ENCODE data around the gene SMYD1. TPM values are rescaled to one million over a fixed set of nuclear protein-coding genes. Genes with fewer than 3 reads are reported as not detected.

SMYD1 gene
- total RNA-seq, 1 experiment from 2014 or later = not detected

GRCh38 chr2:88092773-88093172, 25.1 kb downstream of the SMYD1 start:
- Histone ChIP-seq H3K9me3 (ENCODE audit: control insufficient read depth, insufficient read depth, low read depth, low read length) (no peaks in the 10 kb centered on the region), H3K27ac (ENCODE audit: low read length) (no peak overlapping the region), H3K4me3 (ENCODE audit: low read depth in 2 of 2, low read length in 2 of 2) (no peak overlapping the region), H3K27me3 (ENCODE audit: control insufficient read depth, insufficient read depth, low read length) (peaks cover 16% of the 10 kb centered on the region), H3K36me3 (ENCODE audit: control insufficient read depth, insufficient read depth, low read length) (no peaks in the 10 kb centered on the region), H3K4me1 (ENCODE audit: control insufficient read depth, insufficient read depth, low read length) (no peaks in the 10 kb centered on the region)
- ChIA-PET CTCF (no interaction called here), POLR2A (no interaction called here)
- BruUV-seq (replicated peaks) = no TSS peak
- intact Hi-C loops (cut with micrococcal nuclease; ENCODE audit: unreplicated experiment) (no loop called here), in situ Hi-C loops (cut with HindIII; ENCODE audit: low pct_unique_long_range_greater_than_20kb, low sequenced_read_pairs) (no loop called here)
- no peak for ATAC-seq
- no peak for DNase-seq (ENCODE audit: low read depth, low spot score)
- no peak for TF ChIP-seq REST (IDR thresholded peaks at IDR 0.05; ENCODE audit: insufficient read depth in 1 of 2, low read depth in 2 of 2, low read length in 1 of 2)
- TF ChIP-seq POLR2AphosphoS5 (IDR thresholded peaks at IDR 0.05; ENCODE audit: low read depth, low read length) = no peak
- TF ChIP-seq, protein P1, sequence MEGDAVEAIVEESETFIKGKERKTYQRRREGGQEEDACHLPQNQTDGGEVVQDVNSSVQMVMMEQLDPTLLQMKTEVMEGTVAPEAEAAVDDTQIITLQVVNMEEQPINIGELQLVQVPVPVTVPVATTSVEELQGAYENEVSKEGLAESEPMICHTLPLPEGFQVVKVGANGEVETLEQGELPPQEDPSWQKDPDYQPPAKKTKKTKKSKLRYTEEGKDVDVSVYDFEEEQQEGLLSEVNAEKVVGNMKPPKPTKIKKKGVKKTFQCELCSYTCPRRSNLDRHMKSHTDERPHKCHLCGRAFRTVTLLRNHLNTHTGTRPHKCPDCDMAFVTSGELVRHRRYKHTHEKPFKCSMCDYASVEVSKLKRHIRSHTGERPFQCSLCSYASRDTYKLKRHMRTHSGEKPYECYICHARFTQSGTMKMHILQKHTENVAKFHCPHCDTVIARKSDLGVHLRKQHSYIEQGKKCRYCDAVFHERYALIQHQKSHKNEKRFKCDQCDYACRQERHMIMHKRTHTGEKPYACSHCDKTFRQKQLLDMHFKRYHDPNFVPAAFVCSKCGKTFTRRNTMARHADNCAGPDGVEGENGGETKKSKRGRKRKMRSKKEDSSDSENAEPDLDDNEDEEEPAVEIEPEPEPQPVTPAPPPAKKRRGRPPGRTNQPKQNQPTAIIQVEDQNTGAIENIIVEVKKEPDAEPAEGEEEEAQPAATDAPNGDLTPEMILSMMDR (IDR thresholded peaks at IDR 0.05) = no peak
- no peak for TF ChIP-seq SIN3A (IDR thresholded peaks at IDR 0.05; ENCODE audit: borderline replicate concordance, insufficient read depth, low read depth, low read length)
- no peak for TF ChIP-seq TCF7L2 (IDR thresholded peaks at IDR 0.05; ENCODE audit: low read depth, low read length)

GRCh38 chr2:88095022-88095421, 27.4 kb downstream of the SMYD1 start:
- in situ Hi-C loops (cut with HindIII; ENCODE audit: low pct_unique_long_range_greater_than_20kb, low sequenced_read_pairs) = no loop called here
- ATAC-seq (no peak), DNase-seq (ENCODE audit: low read depth, low spot score) (no peak)
- intact Hi-C loops (cut with micrococcal nuclease; ENCODE audit: unreplicated experiment) = no loop called here
- no TSS peak for BruUV-seq (replicated peaks)
- no peak overlapping the region for H3K27ac ChIP-seq (ENCODE audit: low read length)
- H3K4me1 ChIP-seq (ENCODE audit: control insufficient read depth, insufficient read depth, low read length) = no peaks in the 10 kb centered on the region
- no peaks in the 10 kb centered on the region for H3K9me3 ChIP-seq (ENCODE audit: control insufficient read depth, insufficient read depth, low read depth, low read length)
- H3K36me3 ChIP-seq (ENCODE audit: control insufficient read depth, insufficient read depth, low read length) = no peaks in the 10 kb centered on the region
- H3K27me3 ChIP-seq (ENCODE audit: control insufficient read depth, insufficient read depth, low read length) = peaks cover 16% of the 10 kb centered on the region
- POLR2A ChIA-PET = no interaction called here
- TF ChIP-seq TCF7L2 (IDR thresholded peaks at IDR 0.05; ENCODE audit: low read depth, low read length) (no peak), POLR2AphosphoS5 (IDR thresholded peaks at IDR 0.05; ENCODE audit: low read depth, low read length) (no peak), REST (IDR thresholded peaks at IDR 0.05; ENCODE audit: insufficient read depth in 1 of 2, low read depth in 2 of 2, low read length in 1 of 2) (no peak), SIN3A (IDR thresholded peaks at IDR 0.05; ENCODE audit: borderline replicate concordance, insufficient read depth, low read depth, low read length) (no peak)
- TF ChIP-seq, protein P1 (IDR thresholded peaks at IDR 0.05) = no peak
- no peak overlapping the region for H3K4me3 ChIP-seq (ENCODE audit: low read depth in 2 of 2, low read length in 2 of 2)
- CTCF ChIA-PET = no interaction called here

Measured in Panc1 (cell line).